ENCODE data around the gene CHST15. TPM values are rescaled to one million over a fixed set of nuclear protein-coding genes. Genes with fewer than 3 reads are reported as not detected.

The CHST15 gene
- total and polyA plus RNA-seq, 2 of the 4 experiments (the other 2 are of a cell fraction), result 0.14 to 0.18 TPM

GRCh38 chr10:124045801-124046355, 47.5 kb downstream of the CHST15 start:
- no peaks in the 10 kb centered on the region for H3K36me3 ChIP-seq (ENCODE audit: control insufficient read depth, insufficient read depth, low read length)
- no peak overlapping the region for H3K4ac ChIP-seq (ENCODE audit: low read depth, low read length)
- H2BK120ac ChIP-seq (ENCODE audit: low read depth, low read length), result no peak overlapping the region
- no peak overlapping the region for H3K9ac ChIP-seq (ENCODE audit: low read depth, low read length)
- ChIA-PET POLR2A (ENCODE audit: unreplicated experiment) (no interaction called here), CTCF (no interaction called here)
- no peak overlapping the region for H3K56ac ChIP-seq (ENCODE audit: extremely low read depth, insufficient read depth, low read length)
- TF ChIP-seq RCOR1 (IDR thresholded peaks at IDR 0.05; ENCODE audit: insufficient replicate concordance, low read length) (no peak), MXI1 (IDR thresholded peaks at IDR 0.05; ENCODE audit: borderline replicate concordance, low read depth, low read length) (no peak), NFE2L2 (IDR thresholded peaks at IDR 0.05; ENCODE audit: low read depth, low read length) (no peak), FOS (IDR thresholded peaks at IDR 0.05; ENCODE audit: low read depth, low read length) (no peak)
- no peak overlapping the region for H3K23ac ChIP-seq (ENCODE audit: low read depth, low read length)
- no peak overlapping the region for H3K14ac ChIP-seq (replicated peaks; ENCODE audit: low read depth, low read length)
- H4K20me1 ChIP-seq (ENCODE audit: insufficient read depth, low read length), result no peaks in the 10 kb centered on the region
- H3K4me1 ChIP-seq (ENCODE audit: control insufficient read depth, insufficient read depth, low read length), result no peaks in the 10 kb centered on the region
- H2AK9ac ChIP-seq (replicated peaks; ENCODE audit: low read depth, low read length, poor library complexity), result no peak overlapping the region
- no peak overlapping the region for H3K4me2 ChIP-seq (ENCODE audit: low read depth, low read length)
- intact Hi-C loops (cut with micrococcal nuclease), result no loop called here
- H3K4me3 ChIP-seq (ENCODE audit: insufficient read depth, low read depth, low read length), result no peak overlapping the region
- no peaks in the 10 kb centered on the region for H3K27me3 ChIP-seq (ENCODE audit: control insufficient read depth, insufficient read depth, low read length)
- H2BK15ac ChIP-seq (ENCODE audit: low read depth, low read length), result no peak overlapping the region
- no peak overlapping the region for H3K27ac ChIP-seq (ENCODE audit: insufficient read depth, low read length)
- DNase-seq, result no peak
- H3K9me1 ChIP-seq (ENCODE audit: insufficient read depth, low read length), result no peaks in the 10 kb centered on the region
- BruUV-seq (replicated peaks), result no TSS peak
- H4K5ac ChIP-seq (ENCODE audit: low read depth, low read length), result no peak overlapping the region
- no peak overlapping the region for H2AK5ac ChIP-seq (ENCODE audit: low read depth, low read length)
- 85% methylated on average over 9 of the region's 18 CpGs; no CpG with 5 or more reads in 1 of the 2 experiments for WGBS, 2 experiments (ENCODE audit: extremely low coverage in 2 of 2, insufficient read length in 1 of 2)
- in situ Hi-C loops (cut with MboI; ENCODE audit: low sequenced_read_pairs), result no loop called here
- no peak overlapping the region for H4K8ac ChIP-seq (ENCODE audit: low read depth in 2 of 2, low read length in 2 of 2)
- no peak overlapping the region for H2BK5ac ChIP-seq (ENCODE audit: low read depth, low read length, poor library complexity, severe bottlenecking)
- H3K18ac ChIP-seq (ENCODE audit: low read depth, low read length), result no peak overlapping the region
- H3K79me1 ChIP-seq (ENCODE audit: low read depth in 1 of 2, low read length in 2 of 2), result no peaks in the 10 kb centered on the region
- H4K91ac ChIP-seq (ENCODE audit: insufficient read depth, low read depth, low read length), result no peak overlapping the region
- no peak overlapping the region for H2AFZ ChIP-seq (replicated peaks; ENCODE audit: low read length, poor library complexity)
- dilution Hi-C loops (cut with HindIII; ENCODE audit: low sequenced_read_pairs, unreplicated experiment), result no loop called here
- ATAC-seq (ENCODE audit: low read depth), result no peak
- peaks cover 6% of the 10 kb centered on the region; the same call in 1 of the 2 replicates for H3K9me3 ChIP-seq (ENCODE audit: control insufficient read depth, insufficient read depth, low read length)
- H2BK20ac ChIP-seq (ENCODE audit: low read depth, low read length), result no peak overlapping the region

Data from IMR-90 (cell line).